K562 (cell line): ENCODE results near the gene ORC3. TPM values are rescaled to one million over a fixed set of nuclear protein-coding genes. Genes with fewer than 3 reads are reported as not detected.

Source experiments
- CCNT2 ChIP-seq: IDR thresholded peaks from 2 replicates; pipeline ENCODE4 v1.6.1; 2011; ENCODE audit warnings: borderline replicate concordance, low read depth, mild to moderate bottlenecking, moderate library complexity, mixed read lengths, low read length; ENCODE audit not compliant: insufficient read length; ENCODE audit errors: extremely low read depth
- CREBBP ChIP-seq: IDR thresholded peaks from one replicate; pipeline ENCODE4 v1.6.1; 2012; ENCODE audit warnings: low read depth, mild to moderate bottlenecking, control low read depth, inconsistent platforms, low read length
- EZH2 ChIP-seq: IDR thresholded peaks from 2 replicates; pipeline ENCODE4 v1.6.1; 2012; ENCODE audit warnings: low read depth, mild to moderate bottlenecking, inconsistent platforms, low read length, borderline replicate concordance
- FOXM1 ChIP-seq, 2 experiments: fragments of 450-650 bp in 1 of 2; sonication (generic) in 1 of 2; formaldehyde crosslinking in 1 of 2; IDR thresholded peaks; 2 replicates each; pipeline versions ENCODE4 v1.6.1 to v1.9.0; 2017 to 2022; ENCODE audit warnings: low read depth in 2 of 2, mild to moderate bottlenecking in 2 of 2, missing genetic modification reagents in 1 of 2, moderate library complexity in 1 of 2
- IRF2 ChIP-seq: sonication (generic); formaldehyde crosslinking; IDR thresholded peaks from 2 replicates; pipeline ENCODE4 v1.8.1; 2022; ENCODE audit warnings: mild to moderate bottlenecking, missing genetic modification reagents
- KAT7 ChIP-seq: sonication (generic); formaldehyde crosslinking; IDR thresholded peaks from 2 replicates; pipeline ENCODE4 v1.8.0; 2022; ENCODE audit warnings: missing genetic modification reagents, mild to moderate bottlenecking, borderline replicate concordance
- MEF2A ChIP-seq: IDR thresholded peaks from 2 replicates; pipeline ENCODE4 v1.6.1; 2011; ENCODE audit warnings: low read depth, mild to moderate bottlenecking, low read length, moderate library complexity; ENCODE audit not compliant: control insufficient read depth
- MYC ChIP-seq, 2 experiments: fragments of 250-450 bp in 1 of 2; sonication (Bioruptor Pico) in 1 of 2; IDR thresholded peaks; 2 replicates each; pipeline versions ENCODE4 v1.5.1 to v1.6.1; 2012 to 2021; ENCODE audit warnings: low read depth in 2 of 2, borderline replicate concordance in 1 of 2, improper control_type of control experiment in 1 of 2, low read length in 1 of 2, mild to moderate bottlenecking in 1 of 2, moderate library complexity in 1 of 2
- PKNOX1 ChIP-seq: fragments of 450-650 bp; IDR thresholded peaks from 2 replicates; pipeline ENCODE4 v1.6.1; 2016
- POLR2A ChIP-seq: fragments of 450-650 bp; conservative IDR thresholded peaks from 2 replicates; pipeline ENCODE4 v1.6.1; 2016
- POLR2B ChIP-seq: fragments of 450-650 bp; IDR thresholded peaks from 2 replicates; pipeline ENCODE4 v1.6.1; 2018; ENCODE audit warnings: low read depth; ENCODE audit not compliant: partially characterized antibody
- RBBP5 ChIP-seq: fragments of 200-600 bp; sonication (generic); IDR thresholded peaks from 2 replicates; pipeline ENCODE4 v1.6.1; 2012; ENCODE audit warnings: borderline replicate concordance, mild to moderate bottlenecking, low read length, control low read depth, inconsistent platforms; ENCODE audit not compliant: insufficient read depth, poor library complexity, severe bottlenecking
- RBM34 ChIP-seq: fragments of 200-400 bp; formaldehyde crosslinking; IDR thresholded peaks from 2 replicates; pipeline ENCODE4 v1.6.1; 2018; ENCODE audit warnings: low read length, borderline replicate concordance; ENCODE audit not compliant: insufficient read depth
- SIX5 ChIP-seq, 2 experiments: IDR thresholded peaks; 2 replicates each; pipeline ENCODE4 v1.6.1; 2011; ENCODE audit warnings: low read length in 2 of 2, borderline replicate concordance in 1 of 2, low read depth in 1 of 2, mild to moderate bottlenecking in 1 of 2, moderate library complexity in 1 of 2; ENCODE audit not compliant: insufficient read depth in 1 of 2
- SLC30A9 ChIP-seq: fragments of 250-450 bp; sonication (Bioruptor Pico); IDR thresholded peaks from 2 replicates; pipeline ENCODE4 v1.8.0; 2022; ENCODE audit warnings: mild to moderate bottlenecking, moderate library complexity
- SMARCE1 ChIP-seq: fragments of 450-650 bp; IDR thresholded peaks from 2 replicates; pipeline ENCODE4 v1.7.1; 2016; ENCODE audit warnings: mild to moderate bottlenecking
- SRF ChIP-seq, 2 experiments: fragments of 250-450, 450-650 bp in 1 of 2; sonication (Bioruptor Pico) in 1 of 2; sonication (generic) in 1 of 2; formaldehyde crosslinking; IDR thresholded peaks; 2 replicates each; pipeline versions ENCODE4 v1.5.0 to v1.5.1; 2020 to 2022; ENCODE audit warnings: mild to moderate bottlenecking in 1 of 2, missing genetic modification reagents in 1 of 2
- U2AF1 ChIP-seq: fragments of 200-400 bp; formaldehyde crosslinking; optimal IDR thresholded peaks from 2 replicates; pipeline ENCODE3; 2017; ENCODE audit warnings: mild to moderate bottlenecking, low read depth, low read length, moderate library complexity
- ZBTB26 ChIP-seq: fragments of 450-650 bp; formaldehyde crosslinking; IDR thresholded peaks from 2 replicates; pipeline ENCODE4 v1.4.0; 2022; ENCODE audit warnings: missing genetic modification characterization
- ZKSCAN8 ChIP-seq: fragments of 200-800 bp; sonication (Bioruptor generic); IDR thresholded peaks from 2 replicates; pipeline ENCODE4 v1.6.1; 2016; ENCODE audit warnings: missing genetic modification characterization, missing compliant biosample characterization
- ZNF277 ChIP-seq: fragments of 250-450 bp; sonication (Bioruptor Pico); IDR thresholded peaks from 2 replicates; pipeline ENCODE4 v1.8.0; 2022; ENCODE audit warnings: inconsistent platforms, mild to moderate bottlenecking, moderate library complexity, borderline replicate concordance
- ZNF584 ChIP-seq: fragments of 200-800 bp; sonication (Bioruptor generic); IDR thresholded peaks from 2 replicates; pipeline ENCODE4 v1.6.1; 2016; ENCODE audit warnings: low read depth, mild to moderate bottlenecking, missing genetic modification characterization, missing compliant biosample characterization
- ZNF785 ChIP-seq: fragments of 250-450 bp; sonication (Bioruptor Pico); IDR thresholded peaks from 2 replicates; pipeline ENCODE4 v1.4.0; 2020; ENCODE audit warnings: mild to moderate bottlenecking
- polyA plus RNA-seq, 8 experiments: library from polyadenylated mRNA; depleted of rRNA in 4 of 8; stranded (reverse) in 5 of 8; unstranded in 3 of 8; fragments of >200 nt; fragmentation: Nextera tagmentation in 2 of 8; fragmentation: Illumina TruSeq in 1 of 8; extraction: Ambion mirVana in 2 of 8; extraction: Trizol in 1 of 8; gene quantifications; 2 replicates each; pipeline versions ENCODE4 v1.2.1 to v1.2.3, GENCODE V29; 2011 to 2014; ENCODE audit warnings: inconsistent platforms in 1 of 8, missing spikeins in 1 of 8
- total RNA-seq, 7 experiments: library from RNA; depleted of rRNA in 6 of 7; stranded (reverse); fragments of >200 nt in 6 of 7; fragmentation: Illumina TruSeq in 2 of 7; extraction: Trizol in 2 of 7; gene quantifications; 2 replicates each; pipeline versions ENCODE4 v1.2.1 to v1.2.3, GENCODE V29; 2011 to 2021; ENCODE audit warnings: low replicate concordance in 1 of 7

Gene ORC3
- total and polyA plus RNA-seq, 9 of the 15 experiments (the other 6 are each of a cell fraction or from before 2014, with no cell fraction given) = 28.8 to 159 (median 74.8) TPM

GRCh38 chr6:87701676-87702588 lies 112.0 kb downstream of the ORC3 start, which contains the start of gene AKIRIN2 (continued):
- TF ChIP-seq ZNF277 = no peak
- TF ChIP-seq SLC30A9 = no peak
- TF ChIP-seq IRF2 = no peak
- no peak for TF ChIP-seq RBM34
- no peak for TF ChIP-seq KAT7 (CRISPR knock-in tag)
- no peak for TF ChIP-seq CCNT2
- TF ChIP-seq RBBP5 = peak; percentile 99
- TF ChIP-seq CREBBP = no peak
- peak in 1 of 2 experiments; percentile 86; a peak in 1 of 4 replicates for TF ChIP-seq SRF (CRISPR knock-in tag; IDR thresholded peaks at IDR 0.05)
- no peak for TF ChIP-seq ZNF785 (CRISPR knock-in tag)
- peak; percentile 23 for TF ChIP-seq PKNOX1
- no peak for TF ChIP-seq EZH2
- TF ChIP-seq ZNF584 (CRISPR knock-in tag) = no peak
- peak; percentile 94 for TF ChIP-seq POLR2B
- peak; percentile 87 to 89 for TF ChIP-seq SIX5 (IDR thresholded peaks at IDR 0.05; ENCODE audit: borderline replicate concordance in 1 of 2, insufficient read depth in 1 of 2, low read depth in 1 of 2, low read length in 2 of 2)
- no peak for TF ChIP-seq ZKSCAN8 (CRISPR knock-in tag)
- TF ChIP-seq U2AF1 = no peak
- peak; percentile 88 for TF ChIP-seq MYC (IDR thresholded peaks at IDR 0.05; ENCODE audit: low read depth, low read length)
- TF ChIP-seq MYC (CRISPR knock-in tag; IDR thresholded peaks at IDR 0.05; ENCODE audit: borderline replicate concordance, low read depth) = peak; percentile 80; the same call in 1 of the 2 replicates
- TF ChIP-seq MEF2A = 0 out of 2 replicates have a peak, but pooled peaks have one; percentile 30
- peak; percentile 97 for TF ChIP-seq POLR2A
- TF ChIP-seq ZBTB26 (CRISPR knock-in tag) = no peak; the same call in 1 of the 2 replicates
- peak; percentile 94 for TF ChIP-seq FOXM1 (IDR thresholded peaks at IDR 0.05; ENCODE audit: low read depth)
- TF ChIP-seq FOXM1 (CRISPR knock-in tag; IDR thresholded peaks at IDR 0.05; ENCODE audit: low read depth) = no peak; the same call in 1 of the 2 replicates
- TF ChIP-seq SMARCE1 = no peak
